GM23338 (cell line): ENCODE results near the gene COL6A3. TPM values are rescaled to one million over a fixed set of nuclear protein-coding genes. Genes with fewer than 3 reads are reported as not detected.

Experiments used
- ATAC-seq: fragments of 200-7000 bp; cut with Tn5 transposase; 3 replicates; pipeline ENCODE4 v1.9.1; 2020
- DNase-seq: peaks from one replicate; pipeline ENCODE4 v3.0.0-alpha.2; 2015; ENCODE audit warnings: low spot score
- H2AFZ ChIP-seq: fragments of 200-600 bp; sonication (generic); 2 replicates; pipeline ENCODE4 v1.8.0; 2016; ENCODE audit warnings: antibody characterized with exemption, mild to moderate bottlenecking, moderate library complexity
- H3F3A ChIP-seq: fragments of 200-600 bp; sonication (generic); replicated peaks from 2 replicates; pipeline ENCODE4 v1.8.0; 2017; ENCODE audit warnings: antibody characterized with exemption, mixed run types, low read depth
- H3K27ac ChIP-seq: fragments of 200-600 bp; sonication (generic); 2 replicates; pipeline ENCODE4 v1.6.1; 2016; ENCODE audit warnings: low read depth
- H3K27me3 ChIP-seq: fragments of 200-600 bp; sonication (generic); 2 replicates; pipeline ENCODE4 v1.8.0; 2016; ENCODE audit warnings: mild to moderate bottlenecking, mixed run types, moderate library complexity; ENCODE audit not compliant: insufficient read depth
- H3K36me3 ChIP-seq: fragments of 200-600 bp; sonication (generic); 2 replicates; pipeline ENCODE4 v1.8.0; 2016; ENCODE audit warnings: mild to moderate bottlenecking; ENCODE audit not compliant: insufficient read depth
- H3K4me1 ChIP-seq: fragments of 200-600 bp; sonication (generic); 2 replicates; pipeline ENCODE4 v1.8.0; 2016; ENCODE audit warnings: mild to moderate bottlenecking, moderate library complexity; ENCODE audit not compliant: insufficient read depth
- H3K4me2 ChIP-seq: fragments of 200-600 bp; sonication (generic); 2 replicates; pipeline ENCODE4 v1.7.1; 2017; ENCODE audit warnings: mixed run types
- H3K4me3 ChIP-seq: fragments of 200-600 bp; sonication (generic); 2 replicates; pipeline ENCODE4 v1.6.1; 2016; ENCODE audit warnings: mixed run types
- H3K79me2 ChIP-seq: fragments of 200-600 bp; sonication (generic); replicated peaks from 2 replicates; pipeline ENCODE4 v1.8.0; 2017; ENCODE audit warnings: mild to moderate bottlenecking; ENCODE audit not compliant: insufficient read depth
- H3K9me2 ChIP-seq: fragments of 200-600 bp; sonication (generic); 2 replicates; pipeline ENCODE4 v1.8.0; 2017; ENCODE audit not compliant: insufficient read depth
- H4K20me1 ChIP-seq: fragments of 200-600 bp; sonication (generic); replicated peaks from 2 replicates; pipeline ENCODE4 v1.8.0; 2017; ENCODE audit warnings: mild to moderate bottlenecking; ENCODE audit not compliant: insufficient read depth
- H3K27ac Mint-ChIP-seq: 2 replicates; pipeline ENCODE4 v1.8.0; 2020; ENCODE audit warnings: inconsistent platforms, mild to moderate bottlenecking, moderate library complexity, mixed read lengths
- H3K27me3 Mint-ChIP-seq: 3 replicates; pipeline ENCODE4 v1.8.0; 2022; ENCODE audit warnings: low read depth, mild to moderate bottlenecking, moderate library complexity, mixed read lengths, inconsistent platforms; ENCODE audit not compliant: insufficient read depth, poor library complexity
- H3K36me3 Mint-ChIP-seq: 3 replicates; pipeline ENCODE4 v1.8.0; 2021; ENCODE audit warnings: low read depth, mild to moderate bottlenecking, inconsistent platforms, moderate library complexity, mixed read lengths
- H3K4me1 Mint-ChIP-seq: 3 replicates; pipeline ENCODE4 v1.8.0; 2020; ENCODE audit warnings: mild to moderate bottlenecking, inconsistent platforms, mixed read lengths
- H3K4me3 Mint-ChIP-seq: 3 replicates; pipeline ENCODE4 v1.8.0; 2021; ENCODE audit warnings: moderate library complexity, mild to moderate bottlenecking, inconsistent platforms, mixed read lengths
- H3K9me3 Mint-ChIP-seq: 3 replicates; pipeline ENCODE4 v1.8.0; 2020; ENCODE audit warnings: moderate library complexity, mild to moderate bottlenecking, inconsistent platforms, mixed read lengths
- CREB1 ChIP-seq: fragments of 250-450 bp; sonication (Bioruptor Pico); IDR thresholded peaks from 2 replicates; pipeline ENCODE4 v1.5.0; 2020; ENCODE audit warnings: low read depth, mild to moderate bottlenecking, moderate library complexity
- JUNB ChIP-seq: IDR thresholded peaks from one replicate; pipeline ENCODE4 v1.6.1; 2016; ENCODE audit warnings: antibody characterized with exemption; ENCODE audit not compliant: unreplicated experiment
- NANOG ChIP-seq: IDR thresholded peaks from 2 replicates; pipeline ENCODE4 v1.6.1; 2016; ENCODE audit warnings: antibody characterized with exemption, borderline replicate concordance
- STAT1 ChIP-seq: IDR thresholded peaks from one replicate; pipeline ENCODE4 v1.6.1; 2016; ENCODE audit warnings: antibody characterized with exemption; ENCODE audit not compliant: unreplicated experiment
- ZNF114 ChIP-seq: fragments of 250-450 bp; sonication (Bioruptor Pico); IDR thresholded peaks from 2 replicates; pipeline ENCODE4 v1.5.0; 2020; ENCODE audit warnings: mild to moderate bottlenecking, moderate library complexity
- ZNF462 ChIP-seq: fragments of 250-450 bp; sonication (Bioruptor Pico); IDR thresholded peaks from 2 replicates; pipeline ENCODE4 v1.5.0; 2020; ENCODE audit warnings: mild to moderate bottlenecking, moderate library complexity
- polyA plus RNA-seq: library from polyadenylated mRNA; unstranded; fragments of >200 nt; fragmentation: Nextera tagmentation; extraction: Ambion mirVana; gene quantifications from 2 replicates; pipeline ENCODE4 v1.2.1, GENCODE V29; 2016
- total RNA-seq: library from RNA; depleted of rRNA; stranded (reverse); fragments of >200 nt; shearing (Covaris generic); gene quantifications from 2 replicates; pipeline ENCODE4 v1.2.3, GENCODE V29; 2014
- TF ChIP-seq, protein P1 (sequence below), 2 experiments: fragments of 200-600 bp in 1 of 2; sonication (generic) in 1 of 2; conservative IDR thresholded peaks; 2 replicates each; pipeline versions ENCODE4 v1.5.1 to v1.6.1; 2016 to 2017; ENCODE audit warnings: antibody characterized with exemption in 2 of 2, low read depth in 2 of 2, mild to moderate bottlenecking in 2 of 2, moderate library complexity in 1 of 2

Gene COL6A3
- total and polyA plus RNA-seq, 2 experiments from 2014 or later = 1.2 to 7.3 TPM

DNA sequence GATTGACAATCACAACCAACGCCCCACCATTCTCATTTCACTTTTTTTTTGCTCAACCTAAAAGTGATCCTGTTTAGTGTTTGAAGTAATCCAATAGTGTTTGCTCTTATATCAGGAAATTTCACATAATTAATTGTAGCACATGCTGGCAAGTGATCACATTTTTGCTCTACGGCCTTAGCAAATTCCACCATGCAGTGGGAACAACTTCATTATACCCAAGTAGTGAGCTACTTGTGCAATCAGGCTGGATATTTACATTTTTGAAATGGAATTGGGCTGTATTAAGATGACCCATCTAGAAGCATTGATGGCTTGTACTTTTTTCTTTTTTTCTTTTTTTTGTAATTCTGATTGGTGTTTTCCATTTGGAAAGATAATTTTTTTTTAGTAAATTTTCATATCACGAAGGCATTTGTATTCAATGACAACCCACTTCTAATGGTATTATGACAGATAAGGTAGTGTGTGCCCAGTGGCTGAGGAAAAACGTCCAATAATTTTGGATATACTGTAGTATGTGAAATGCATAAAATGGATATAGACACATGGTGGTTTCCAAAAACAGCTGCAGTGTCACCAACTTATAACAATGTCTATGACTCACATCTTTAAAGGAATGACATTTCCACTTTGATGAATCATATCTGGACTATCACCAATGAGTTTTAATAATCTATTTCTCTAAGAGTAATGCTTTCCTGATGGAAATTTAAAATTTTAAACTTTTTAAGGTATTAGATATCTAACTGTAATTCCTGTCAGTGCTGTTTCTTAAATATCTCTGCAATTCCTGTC lies 130.6 kb downstream of the COL6A3 start:
- Mint-ChIP-seq H3K27ac (no peak overlapping the region), H3K9me3 (peaks cover 2% of the 10 kb centered on the region; the same call in 2 of the 3 replicates), H3K36me3 (no peaks in the 10 kb centered on the region), H3K4me1 (no peaks in the 10 kb centered on the region), H3K4me3 (no peak overlapping the region), H3K27me3 (no peaks in the 10 kb centered on the region)
- DNase-seq (no peak), ATAC-seq (no peak)
- H3K36me3 ChIP-seq = no peaks in the 10 kb centered on the region
- H3F3A ChIP-seq = no peaks in the 10 kb centered on the region
- no peak overlapping the region for H3K4me3 ChIP-seq
- no peak for TF ChIP-seq STAT1
- no peak for TF ChIP-seq ZNF462 (CRISPR knock-in tag)
- TF ChIP-seq ZNF114 (CRISPR knock-in tag) = no peak
- no peak for TF ChIP-seq NANOG
- TF ChIP-seq JUNB = no peak
- TF ChIP-seq, protein P1, sequence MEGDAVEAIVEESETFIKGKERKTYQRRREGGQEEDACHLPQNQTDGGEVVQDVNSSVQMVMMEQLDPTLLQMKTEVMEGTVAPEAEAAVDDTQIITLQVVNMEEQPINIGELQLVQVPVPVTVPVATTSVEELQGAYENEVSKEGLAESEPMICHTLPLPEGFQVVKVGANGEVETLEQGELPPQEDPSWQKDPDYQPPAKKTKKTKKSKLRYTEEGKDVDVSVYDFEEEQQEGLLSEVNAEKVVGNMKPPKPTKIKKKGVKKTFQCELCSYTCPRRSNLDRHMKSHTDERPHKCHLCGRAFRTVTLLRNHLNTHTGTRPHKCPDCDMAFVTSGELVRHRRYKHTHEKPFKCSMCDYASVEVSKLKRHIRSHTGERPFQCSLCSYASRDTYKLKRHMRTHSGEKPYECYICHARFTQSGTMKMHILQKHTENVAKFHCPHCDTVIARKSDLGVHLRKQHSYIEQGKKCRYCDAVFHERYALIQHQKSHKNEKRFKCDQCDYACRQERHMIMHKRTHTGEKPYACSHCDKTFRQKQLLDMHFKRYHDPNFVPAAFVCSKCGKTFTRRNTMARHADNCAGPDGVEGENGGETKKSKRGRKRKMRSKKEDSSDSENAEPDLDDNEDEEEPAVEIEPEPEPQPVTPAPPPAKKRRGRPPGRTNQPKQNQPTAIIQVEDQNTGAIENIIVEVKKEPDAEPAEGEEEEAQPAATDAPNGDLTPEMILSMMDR (conservative IDR thresholded peaks at IDR 0.05; ENCODE audit: low read depth in 2 of 2) = no peak
- no peak for TF ChIP-seq CREB1 (CRISPR knock-in tag)
- H2AFZ ChIP-seq = no peak overlapping the region
- no peak overlapping the region for H3K4me2 ChIP-seq
- H3K79me2 ChIP-seq = no peaks in the 10 kb centered on the region
- H3K4me1 ChIP-seq = no peaks in the 10 kb centered on the region
- H3K27me3 ChIP-seq = no peaks in the 10 kb centered on the region
- H4K20me1 ChIP-seq = no peaks in the 10 kb centered on the region
- H3K9me2 ChIP-seq = peaks cover 25% of the 10 kb centered on the region
- no peak overlapping the region for H3K27ac ChIP-seq
